Erythroblast (primary cell): ENCODE data around the gene GABBR2.

Source experiments
- GATA1 ChIP-seq: IDR thresholded peaks from 2 replicates; pipeline ENCODE4 v1.6.1; 2011; ENCODE audit warnings: low read depth, mild to moderate bottlenecking, control low read depth, low read length, moderate library complexity
- POLR2A ChIP-seq: IDR thresholded peaks from 2 replicates; pipeline ENCODE4 v1.6.1; 2011; ENCODE audit warnings: mild to moderate bottlenecking, low read length

GRCh38 chr9:98427491-98427890 lies 281.2 kb downstream of the GABBR2 start:
- TF ChIP-seq POLR2A (no peak), GATA1 (no peak)
